SK-N-SH (cell line): Measurements from ENCODE around the gene IPCEF1. TPM values are rescaled to one million over a fixed set of nuclear protein-coding genes. Genes with fewer than 3 reads are reported as not detected.

Experiments used
- CTCF ChIA-PET: fragments of 300-600, 350-600 bp; formaldehyde crosslinking; extraction: SDS; loops from one replicate; lab custom pipeline; 2021; lab: Yijun Ruan, JAX
- POLR2A ChIA-PET: fragments of 350-600 bp; sonication (Branson Sonifier 250); formaldehyde crosslinking; extraction: SDS; loops from one replicate; lab custom pipeline; 2020; ENCODE audit warnings: antibody characterized with exemption, inconsistent platforms; lab: Yijun Ruan, JAX
- DNase-seq: peaks from one replicate; pipeline ENCODE4 v3.0.0; 2012
- H2AFZ ChIP-seq: fragments of 200-600 bp; sonication (generic); 2 replicates; pipeline ENCODE4 v1.8.1; 2016; ENCODE audit warnings: antibody characterized with exemption, mild to moderate bottlenecking, low read depth
- H3F3A ChIP-seq: fragments of 200-600 bp; sonication (generic); replicated peaks from 2 replicates; pipeline ENCODE3; 2016; ENCODE audit warnings: antibody characterized with exemption, mild to moderate bottlenecking; ENCODE audit not compliant: insufficient read depth
- H3K27ac ChIP-seq, 2 experiments: fragments of 200-500 bp in 1 of 2; fragments of 200-600 bp in 1 of 2; sonication (Bioruptor generic) in 1 of 2; sonication (generic), shearing (Covaris generic) in 1 of 2; 2 replicates each; pipeline versions ENCODE4 v1.5.1 to v1.6.1; 2014 to 2016; ENCODE audit warnings: low read depth in 2 of 2, inconsistent platforms in 1 of 2, low read length in 1 of 2, mild to moderate bottlenecking in 1 of 2, mixed read lengths in 1 of 2
- H3K27me3 ChIP-seq: fragments of 200-600 bp; sonication (generic), shearing (Covaris generic); 2 replicates; pipeline ENCODE4 v1.6.1; 2016; ENCODE audit warnings: mixed run types; ENCODE audit not compliant: insufficient read depth
- H3K36me3 ChIP-seq, 2 experiments: fragments of 200-500 bp in 1 of 2; fragments of 200-600 bp in 1 of 2; sonication (Bioruptor generic) in 1 of 2; sonication (generic) in 1 of 2; replicated peaks in 1 of 2; 2 replicates each; pipeline versions ENCODE3 to v1.5.1; 2014 to 2016; ENCODE audit warnings: low read length in 1 of 2, mild to moderate bottlenecking in 1 of 2; ENCODE audit not compliant: insufficient read depth in 2 of 2, control insufficient read depth in 1 of 2
- H3K4me1 ChIP-seq, 2 experiments: fragments of 200-500 bp in 1 of 2; fragments of 200-600 bp in 1 of 2; sonication (Bioruptor generic) in 1 of 2; sonication (generic), shearing (Covaris generic) in 1 of 2; 2 replicates each; pipeline versions ENCODE4 v1.5.1 to v1.6.1; 2014 to 2016; ENCODE audit warnings: low read depth in 1 of 2, low read length in 1 of 2, mixed run types in 1 of 2; ENCODE audit not compliant: insufficient read depth in 2 of 2, control insufficient read depth in 1 of 2
- H3K4me2 ChIP-seq: fragments of 200-600 bp; sonication (generic), shearing (Covaris generic); 2 replicates; pipeline ENCODE4 v1.6.1; 2017; ENCODE audit warnings: mixed run types
- H3K4me3 ChIP-seq, 2 experiments: fragments of 200-500 bp in 1 of 2; fragments of 200-600 bp in 1 of 2; sonication (Bioruptor generic) in 1 of 2; sonication (generic), shearing (Covaris generic) in 1 of 2; 2 replicates each; pipeline versions ENCODE4 v1.5.1 to v1.8.1; 2014 to 2016; ENCODE audit warnings: low read depth in 2 of 2, inconsistent platforms in 1 of 2, low read length in 1 of 2, mild to moderate bottlenecking in 1 of 2, mixed read lengths in 1 of 2, moderate library complexity in 1 of 2
- H3K79me2 ChIP-seq: fragments of 200-600 bp; sonication (generic); 2 replicates; pipeline ENCODE4 v1.8.1; 2017; ENCODE audit warnings: mild to moderate bottlenecking; ENCODE audit not compliant: insufficient read depth
- H3K9ac ChIP-seq: fragments of 200-600 bp; sonication (generic); 2 replicates; pipeline ENCODE4 v1.6.1; 2017; ENCODE audit warnings: mixed run types
- H3K9me2 ChIP-seq: fragments of 200-600 bp; sonication (generic); 2 replicates; pipeline ENCODE4 v1.6.1; 2017; ENCODE audit warnings: mixed run types
- H3K9me3 ChIP-seq: fragments of 200-600 bp; sonication (generic); 2 replicates; pipeline ENCODE4 v1.6.1; 2017; ENCODE audit warnings: mixed run types, mild to moderate bottlenecking, moderate library complexity
- H4K20me1 ChIP-seq: fragments of 200-600 bp; sonication (generic); 2 replicates; pipeline ENCODE4 v1.6.1; 2017; ENCODE audit warnings: mild to moderate bottlenecking, mixed run types; ENCODE audit not compliant: insufficient read depth
- ELF1 ChIP-seq: IDR thresholded peaks from 2 replicates; pipeline ENCODE4 v1.4.0; 2012
- EZH2phosphoT487 ChIP-seq: fragments of 200-600 bp; sonication (generic); IDR thresholded peaks from 2 replicates; pipeline ENCODE4 v1.6.1; 2017; ENCODE audit warnings: low read depth, mixed run types, mild to moderate bottlenecking, antibody characterized with exemption, moderate library complexity, borderline replicate concordance
- FOSL2 ChIP-seq: IDR thresholded peaks from 2 replicates; pipeline ENCODE4 v1.4.0; 2012; ENCODE audit warnings: low read depth, mild to moderate bottlenecking, moderate library complexity, borderline replicate concordance
- FOXJ3 ChIP-seq: sonication (generic); formaldehyde crosslinking; IDR thresholded peaks from 2 replicates; pipeline ENCODE4 v1.5.1; 2020; ENCODE audit warnings: mild to moderate bottlenecking, missing genetic modification reagents
- GABPA ChIP-seq: IDR thresholded peaks from 2 replicates; pipeline ENCODE4 v1.4.0; 2012; ENCODE audit warnings: low read depth, mild to moderate bottlenecking
- MEF2A ChIP-seq: IDR thresholded peaks from 2 replicates; pipeline ENCODE4 v1.4.0; 2012; ENCODE audit warnings: low read depth, borderline replicate concordance
- MXI1 ChIP-seq: IDR thresholded peaks from 2 replicates; pipeline ENCODE4 v1.6.1; 2012; ENCODE audit warnings: mild to moderate bottlenecking, low read depth, low read length, improper control_type of control experiment
- PBX3 ChIP-seq: IDR thresholded peaks from 2 replicates; pipeline ENCODE4; 2012
- REST ChIP-seq: IDR thresholded peaks from 2 replicates; pipeline ENCODE4 v1.6.1; 2012; ENCODE audit warnings: mild to moderate bottlenecking, low read depth, low read length, moderate library complexity
- RFX5 ChIP-seq: IDR thresholded peaks from 2 replicates; pipeline ENCODE4 v1.6.1; 2012; ENCODE audit warnings: mild to moderate bottlenecking, improper control_type of control experiment, low read length
- SIN3A ChIP-seq: IDR thresholded peaks from 2 replicates; pipeline ENCODE4 v1.6.1; 2012; ENCODE audit warnings: low read depth, mild to moderate bottlenecking, low read length, moderate library complexity, borderline replicate concordance
- SMC3 ChIP-seq: IDR thresholded peaks from 2 replicates; pipeline ENCODE4 v1.6.1; 2012; ENCODE audit warnings: low read depth, low read length, improper control_type of control experiment
- TAF1 ChIP-seq: IDR thresholded peaks from 2 replicates; pipeline ENCODE4 v1.6.1; 2012; ENCODE audit warnings: low read depth, mild to moderate bottlenecking, low read length, moderate library complexity, borderline replicate concordance
- TEAD4 ChIP-seq: IDR thresholded peaks from 2 replicates; pipeline ENCODE4 v1.4.0; 2012; ENCODE audit warnings: mild to moderate bottlenecking, borderline replicate concordance; ENCODE audit not compliant: insufficient read depth
- USF1 ChIP-seq: IDR thresholded peaks from 2 replicates; pipeline ENCODE4 v1.4.0; 2012; ENCODE audit warnings: low read depth, borderline replicate concordance
- WGBS: methylation state at CpG from one replicate; pipeline ENCODE4 v1.1.6; 2017; ENCODE audit warnings: low lambda C conversion rate; 5-methylcytosine and 5-hydroxymethylcytosine counted together
- polyA plus RNA-seq, 3 experiments: library from polyadenylated mRNA; depleted of rRNA; stranded (reverse); fragments of >200 nt; gene quantifications; 2 replicates each; pipeline ENCODE4 v1.2.3, GENCODE V29; 2012

The IPCEF1 gene
- polyA plus RNA-seq, 1 of the 3 experiments (the other 2 are of a cell fraction), result not detected

- no peak overlapping the region for H3K4me3 ChIP-seq
- no peaks in the 10 kb centered on the region for H3K27me3 ChIP-seq
- H3K4me2 ChIP-seq, result peak overlapping the region; percentile 11; the same call in 1 of the 2 replicates
- ChIA-PET POLR2A (no interaction called here), CTCF (no interaction called here)
- H3K4me1 ChIP-seq, result peaks cover 2 to 4% of the 10 kb centered on the region in 2 experiments; a peak in 2 of 4 replicates
- no peak overlapping the region for H2AFZ ChIP-seq
- H3K9me3 ChIP-seq, result no peaks in the 10 kb centered on the region
- H4K20me1 ChIP-seq, result no peaks in the 10 kb centered on the region
- no peak overlapping the region for H3K9ac ChIP-seq
- no peaks in the 10 kb centered on the region for H3K9me2 ChIP-seq
- TF ChIP-seq PBX3 (no peak), TEAD4 (no peak), EZH2phosphoT487 (no peak), USF1 (no peak), FOSL2 (no peak)
- peaks cover 19% of the 10 kb centered on the region for H3F3A ChIP-seq
- no peaks in the 10 kb centered on the region for H3K36me3 ChIP-seq
- WGBS, result 79% methylated on average over 3 of the region's 3 CpGs
- no peaks in the 10 kb centered on the region for H3K79me2 ChIP-seq
- peak overlapping the region in 1 of 2 experiments; percentile 64; a peak in 1 of 4 replicates for H3K27ac ChIP-seq
- no peak for DNase-seq
Observed at GRCh38 chr6:154297721-154298120, 58.9 kb downstream of the IPCEF1 start.

GRCh38 chr6:154297210-154297609 is 59.4 kb downstream of the IPCEF1 start:
- Histone ChIP-seq H3K36me3 (no peaks in the 10 kb centered on the region), H4K20me1 (no peaks in the 10 kb centered on the region), H3K9me3 (no peaks in the 10 kb centered on the region), H3K4me2 (no peak overlapping the region), H3K4me1 (peaks cover 2 to 4% of the 10 kb centered on the region in 2 experiments; a peak in 2 of 4 replicates), H3K79me2 (no peaks in the 10 kb centered on the region), H3K4me3 (no peak overlapping the region), H3F3A (peaks cover 17% of the 10 kb centered on the region), H3K9me2 (no peaks in the 10 kb centered on the region), H2AFZ (no peak overlapping the region), H3K27ac (no peak overlapping the region), H3K27me3 (no peaks in the 10 kb centered on the region), H3K9ac (no peak overlapping the region)
- no peak for DNase-seq
- ChIA-PET CTCF (no interaction called here), POLR2A (no interaction called here)
- no peak for TF ChIP-seq ELF1
- no peak for TF ChIP-seq EZH2phosphoT487
- TF ChIP-seq FOXJ3, result no peak
- no peak for TF ChIP-seq MEF2A
- TF ChIP-seq GABPA, result no peak
- no peak for TF ChIP-seq SIN3A
- TF ChIP-seq RFX5, result no peak
- TF ChIP-seq MXI1, result no peak
- TF ChIP-seq TAF1, result no peak
- TF ChIP-seq SMC3, result no peak
- no peak for TF ChIP-seq TEAD4
- no peak for TF ChIP-seq REST
- TF ChIP-seq FOSL2, result no peak
- 79% methylated on average over 2 of the region's 4 CpGs for WGBS
